Hepatocyte (in vitro differentiated cells): ENCODE measurements around the gene OR10A5. TPM values are rescaled to one million over a fixed set of nuclear protein-coding genes. Genes with fewer than 3 reads are reported as not detected.
"Not testable (repeated sequence)": the region's sequence is repeated elsewhere in the genome, so short reads cannot be mapped to it uniquely, and the experiment has no call there.

Experiments used
- DNase-seq: peaks from one replicate; pipeline ENCODE4 v3.0.0-alpha.2; 2016; ENCODE audit warnings: low spot score
- H2AFZ ChIP-seq: fragments of 200-600 bp; sonication (generic); 2 replicates; pipeline ENCODE4 v1.6.0; 2016; ENCODE audit warnings: antibody characterized with exemption, mild to moderate bottlenecking
- H3K27ac ChIP-seq: fragments of 200-600 bp; sonication (generic); 2 replicates; pipeline ENCODE4 v1.5.1; 2016; ENCODE audit warnings: mild to moderate bottlenecking
- H3K27me3 ChIP-seq: fragments of 200-600 bp; sonication (generic); 2 replicates; pipeline ENCODE4 v1.6.1; 2016
- H3K36me3 ChIP-seq: fragments of 200-600 bp; sonication (generic); replicated peaks from 2 replicates; pipeline ENCODE4 v1.5.1; 2016; ENCODE audit warnings: low read depth; ENCODE audit not compliant: insufficient read depth
- H3K4me1 ChIP-seq: fragments of 200-600 bp; sonication (generic); 2 replicates; pipeline ENCODE4 v1.5.1; 2016; ENCODE audit warnings: mild to moderate bottlenecking, moderate library complexity; ENCODE audit not compliant: insufficient read depth
- H3K4me2 ChIP-seq: fragments of 200-600 bp; sonication (generic); 2 replicates; pipeline ENCODE4 v1.6.0; 2016
- H3K4me3 ChIP-seq: fragments of 200-600 bp; sonication (generic); 2 replicates; pipeline ENCODE4 v1.5.1; 2016; ENCODE audit warnings: mild to moderate bottlenecking
- H3K79me2 ChIP-seq: fragments of 200-600 bp; sonication (generic); 2 replicates; pipeline ENCODE4 v1.6.0; 2017; ENCODE audit warnings: mild to moderate bottlenecking
- H3K9me2 ChIP-seq: fragments of 200-600 bp; sonication (generic); replicated peaks from 2 replicates; pipeline ENCODE4 v1.6.0; 2017; ENCODE audit warnings: mild to moderate bottlenecking; ENCODE audit not compliant: insufficient read depth
- H3K9me3 ChIP-seq: fragments of 200-600 bp; sonication (generic); 2 replicates; pipeline ENCODE4 v1.5.1; 2016; ENCODE audit warnings: low read depth, mild to moderate bottlenecking
- H4K20me1 ChIP-seq: fragments of 200-600 bp; sonication (generic); 2 replicates; pipeline ENCODE4 v1.6.0; 2016; ENCODE audit warnings: mild to moderate bottlenecking; ENCODE audit not compliant: insufficient read depth, poor library complexity, severe bottlenecking
- EZH2 ChIP-seq: fragments of 200-600 bp; sonication (generic); IDR thresholded peaks from 2 replicates; pipeline ENCODE4 v1.6.1; 2016; ENCODE audit warnings: antibody characterized with exemption, mild to moderate bottlenecking, borderline replicate concordance
- EZH2phosphoT487 ChIP-seq: fragments of 200-600 bp; sonication (generic); IDR thresholded peaks from one replicate; pipeline ENCODE4 v1.6.1; 2018; ENCODE audit warnings: antibody characterized with exemption, mild to moderate bottlenecking, low read depth, moderate library complexity; ENCODE audit not compliant: unreplicated experiment, severe bottlenecking
- WGBS: methylation state at CpG from one replicate; pipeline ENCODE4 v1.1.6; 2016; ENCODE audit warnings: low lambda C conversion rate; ENCODE audit errors: missing lambda C conversion rate; 5-methylcytosine and 5-hydroxymethylcytosine counted together
- polyA plus RNA-seq: library from polyadenylated mRNA; unstranded; fragments of >200 nt; fragmentation: Nextera tagmentation; extraction: Ambion mirVana; gene quantifications from 2 replicates; pipeline ENCODE4 v1.2.1, GENCODE V29; 2016
- total RNA-seq: library from RNA; depleted of rRNA; stranded (reverse); fragments of >200 nt; gene quantifications from 2 replicates; pipeline ENCODE4 v1.2.3, GENCODE V29; 2014
- TF ChIP-seq, protein P1 (sequence below): fragments of 200-600 bp; sonication (generic); IDR thresholded peaks from 2 replicates; pipeline ENCODE4 v1.5.1; 2016; ENCODE audit warnings: antibody characterized with exemption, mild to moderate bottlenecking; ENCODE audit not compliant: poor library complexity

Gene OR10A5
- total and polyA plus RNA-seq, 2 experiments from 2014 or later, result not detected

GRCh38 chr11:6882751-6883150 is 37.3 kb downstream of the OR10A5 start:
- no peak for DNase-seq
- no peak overlapping the region for H3K4me2 ChIP-seq
- H3K79me2 ChIP-seq, result no peaks in the 10 kb centered on the region
- H3K9me3 ChIP-seq, result no peaks in the 10 kb centered on the region
- H3K4me3 ChIP-seq, result no peak overlapping the region
- H3K27me3 ChIP-seq, result no peaks in the 10 kb centered on the region
- TF ChIP-seq EZH2phosphoT487, result no peak
- TF ChIP-seq, protein P1, sequence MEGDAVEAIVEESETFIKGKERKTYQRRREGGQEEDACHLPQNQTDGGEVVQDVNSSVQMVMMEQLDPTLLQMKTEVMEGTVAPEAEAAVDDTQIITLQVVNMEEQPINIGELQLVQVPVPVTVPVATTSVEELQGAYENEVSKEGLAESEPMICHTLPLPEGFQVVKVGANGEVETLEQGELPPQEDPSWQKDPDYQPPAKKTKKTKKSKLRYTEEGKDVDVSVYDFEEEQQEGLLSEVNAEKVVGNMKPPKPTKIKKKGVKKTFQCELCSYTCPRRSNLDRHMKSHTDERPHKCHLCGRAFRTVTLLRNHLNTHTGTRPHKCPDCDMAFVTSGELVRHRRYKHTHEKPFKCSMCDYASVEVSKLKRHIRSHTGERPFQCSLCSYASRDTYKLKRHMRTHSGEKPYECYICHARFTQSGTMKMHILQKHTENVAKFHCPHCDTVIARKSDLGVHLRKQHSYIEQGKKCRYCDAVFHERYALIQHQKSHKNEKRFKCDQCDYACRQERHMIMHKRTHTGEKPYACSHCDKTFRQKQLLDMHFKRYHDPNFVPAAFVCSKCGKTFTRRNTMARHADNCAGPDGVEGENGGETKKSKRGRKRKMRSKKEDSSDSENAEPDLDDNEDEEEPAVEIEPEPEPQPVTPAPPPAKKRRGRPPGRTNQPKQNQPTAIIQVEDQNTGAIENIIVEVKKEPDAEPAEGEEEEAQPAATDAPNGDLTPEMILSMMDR, result no peak
- no peak for TF ChIP-seq EZH2
- no peaks in the 10 kb centered on the region for H3K36me3 ChIP-seq
- H4K20me1 ChIP-seq, result no peaks in the 10 kb centered on the region
- no peak overlapping the region for H2AFZ ChIP-seq
- no peak overlapping the region for H3K27ac ChIP-seq
- H3K9me2 ChIP-seq, result no peaks in the 10 kb centered on the region
- H3K4me1 ChIP-seq, result no peaks in the 10 kb centered on the region

GRCh38 chr11:6887711-6888110 is 42.2 kb downstream of the OR10A5 start:
- H3K79me2 ChIP-seq, H2AFZ ChIP-seq, DNase-seq, H3K4me1 ChIP-seq, H3K27me3 ChIP-seq, H3K4me2 ChIP-seq, H3K9me3 ChIP-seq, H4K20me1 ChIP-seq, H3K27ac ChIP-seq, H3K4me3 ChIP-seq, H3K36me3 ChIP-seq, H3K9me2 ChIP-seq: not testable (repeated sequence)
- WGBS, result 98% methylated on average over 5 of the region's 5 CpGs

DNA sequence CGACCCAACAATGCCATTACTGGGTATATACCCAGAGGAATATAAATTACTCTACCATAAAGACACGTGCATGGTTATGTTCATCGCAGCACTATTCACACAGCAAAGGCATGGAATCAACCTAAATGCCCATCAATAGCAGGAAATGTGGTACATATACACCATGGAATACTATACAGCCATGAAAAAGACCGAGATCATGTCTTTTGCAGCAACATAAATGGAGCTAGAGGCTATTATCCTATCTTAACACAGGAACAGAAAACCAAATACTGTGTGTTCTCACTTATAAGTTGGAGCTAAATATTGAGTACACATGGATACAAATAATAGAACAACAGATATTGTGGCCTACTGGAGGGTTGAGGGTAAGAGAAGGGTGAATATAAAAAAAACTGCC is 43.3 kb downstream of the OR10A5 start:
- no peak overlapping the region for H3K27ac ChIP-seq
- H3K4me1 ChIP-seq, result no peaks in the 10 kb centered on the region
- no peaks in the 10 kb centered on the region for H4K20me1 ChIP-seq
- no peak overlapping the region for H3K4me3 ChIP-seq
- no peaks in the 10 kb centered on the region for H3K27me3 ChIP-seq
- no peaks in the 10 kb centered on the region for H3K9me3 ChIP-seq
- no peaks in the 10 kb centered on the region for H3K79me2 ChIP-seq
- no peak for TF ChIP-seq EZH2phosphoT487
- TF ChIP-seq, protein P1, result no peak
- no peak for TF ChIP-seq EZH2
- H3K36me3 ChIP-seq, result no peaks in the 10 kb centered on the region
- no peak overlapping the region for H2AFZ ChIP-seq
- DNase-seq, result no peak
- no peak overlapping the region for H3K4me2 ChIP-seq
- no peaks in the 10 kb centered on the region for H3K9me2 ChIP-seq
- WGBS, result 96% methylated on average over 4 of the region's 4 CpGs

DNA sequence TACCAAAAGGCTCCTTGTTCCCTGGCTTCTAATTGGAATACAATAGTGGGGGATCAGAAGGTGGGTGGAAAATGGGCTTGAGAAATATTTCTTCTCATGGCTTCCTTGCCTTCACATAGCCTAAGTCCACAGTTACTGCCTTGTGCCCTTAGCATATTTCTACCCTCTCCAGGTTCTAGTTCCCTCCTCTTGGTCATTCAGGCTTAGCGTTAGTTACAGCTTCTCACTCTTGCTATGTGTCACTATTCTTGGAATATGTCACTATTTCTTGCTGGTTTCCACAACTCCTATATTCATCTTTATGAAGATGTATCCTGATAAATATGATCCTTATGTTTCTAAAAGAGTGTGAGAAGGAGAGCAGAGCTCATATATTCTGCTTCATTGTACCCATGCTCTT is 44.4 kb downstream of the OR10A5 start:
- H2AFZ ChIP-seq, result no peak overlapping the region
- no peaks in the 10 kb centered on the region for H3K9me2 ChIP-seq
- H3K27ac ChIP-seq, result no peak overlapping the region
- H3K4me1 ChIP-seq, result no peaks in the 10 kb centered on the region
- TF ChIP-seq EZH2, result no peak
- WGBS, result 96% methylated on average over 1 of the region's 1 CpG
- no peaks in the 10 kb centered on the region for H3K36me3 ChIP-seq
- no peaks in the 10 kb centered on the region for H3K79me2 ChIP-seq
- H3K9me3 ChIP-seq, result no peaks in the 10 kb centered on the region
- H3K4me3 ChIP-seq, result no peak overlapping the region
- H4K20me1 ChIP-seq, result no peaks in the 10 kb centered on the region
- H3K4me2 ChIP-seq, result no peak overlapping the region
- H3K27me3 ChIP-seq, result no peaks in the 10 kb centered on the region
- no peak for DNase-seq

DNA sequence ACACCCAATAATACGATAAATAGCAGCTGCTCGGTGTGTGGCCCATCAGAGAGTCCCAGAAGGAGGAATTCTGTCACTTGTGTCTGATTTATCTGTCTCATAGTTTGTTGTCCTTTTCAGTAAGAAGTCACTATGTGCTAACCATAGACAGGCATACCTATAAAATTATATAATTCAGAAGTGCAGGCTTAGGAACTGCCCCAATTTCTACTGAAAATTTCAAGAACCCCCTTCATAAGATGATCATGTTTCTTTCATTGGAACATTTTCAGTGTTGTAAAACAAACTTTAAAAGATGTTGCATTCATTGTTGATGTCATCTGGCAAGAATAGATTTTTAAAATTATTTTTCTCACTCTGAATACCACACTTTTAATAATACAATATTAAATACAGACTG is 46.9 kb downstream of the OR10A5 start, which contains the start of gene OR2D2:
Gene OR2D2, minus strand, starts transcription at position 101 of the 400 bp plus-strand sequence. Its CDS starts 0 bp downstream, at position 101.
- 81% methylated on average over 2 of the region's 2 CpGs for WGBS

More for the DNA sequence above, 46.9 kb downstream of the OR10A5 start, which contains the start of gene OR2D2:
- TF ChIP-seq, protein P1, result no peak
- TF ChIP-seq EZH2 (no peak), EZH2phosphoT487 (no peak)
- Histone ChIP-seq H3K4me1 (no peaks in the 10 kb centered on the region), H3K79me2 (no peaks in the 10 kb centered on the region), H2AFZ (no peak within 1 kb of the TSS), H3K27me3 (no peaks in the 10 kb centered on the region), H3K4me3 (no peak within 1 kb of the TSS), H3K36me3 (no peaks in the 10 kb centered on the region), H3K4me2 (no peak within 1 kb of the TSS), H3K9me3 (no peaks in the 10 kb centered on the region), H3K9me2 (no peaks in the 10 kb centered on the region), H4K20me1 (no peaks in the 10 kb centered on the region), H3K27ac (no peak within 1 kb of the TSS)
- DNase-seq, result no peak
